Stimulated activated CD8-positive, alpha-beta memory T cell treated with anti-CD3 and anti-CD28 coated beads, Interleukin-12 subunit alpha, Interleukin-12 subunit beta, amount 100 ng/mL, for 4 hours (primary cell): ENCODE measurements around the gene CPEB4.

ENCODE experiments used
- DNase-seq: peaks from one replicate; pipeline ENCODE4 v3.0.0-alpha.2; 2020; ENCODE audit warnings: low read depth

Gene CPEB4

DNA sequence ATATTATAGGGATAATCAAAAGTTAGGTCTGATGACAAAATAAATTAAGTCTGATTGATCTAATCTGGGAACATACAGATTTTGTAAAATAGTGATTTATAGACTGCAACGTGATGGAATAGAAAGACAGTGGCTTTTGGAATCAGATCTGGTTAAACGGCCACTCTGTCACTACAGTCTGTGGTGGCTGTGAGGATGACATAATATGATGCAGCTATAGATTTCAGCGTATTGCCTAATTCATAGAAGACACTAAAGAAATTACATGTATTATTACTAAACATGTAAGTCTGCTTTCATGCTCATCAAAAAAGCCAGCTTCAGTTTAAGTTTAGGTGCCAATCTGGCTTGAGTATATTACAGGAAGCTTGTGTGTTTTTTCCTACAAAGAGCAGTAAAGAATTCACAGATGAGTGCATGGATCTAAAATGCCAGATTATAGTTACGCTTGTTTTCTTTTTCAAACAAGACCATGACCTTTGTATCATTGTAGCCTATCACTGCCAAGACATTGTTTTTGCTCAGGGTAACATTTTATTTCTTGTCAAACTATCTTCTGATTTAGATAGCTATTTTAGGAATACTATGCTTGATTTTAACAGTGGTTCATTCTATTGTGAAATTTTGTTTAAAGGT lies 25.7 kb downstream of the CPEB4 start:
- DNase-seq: no peak

DNA sequence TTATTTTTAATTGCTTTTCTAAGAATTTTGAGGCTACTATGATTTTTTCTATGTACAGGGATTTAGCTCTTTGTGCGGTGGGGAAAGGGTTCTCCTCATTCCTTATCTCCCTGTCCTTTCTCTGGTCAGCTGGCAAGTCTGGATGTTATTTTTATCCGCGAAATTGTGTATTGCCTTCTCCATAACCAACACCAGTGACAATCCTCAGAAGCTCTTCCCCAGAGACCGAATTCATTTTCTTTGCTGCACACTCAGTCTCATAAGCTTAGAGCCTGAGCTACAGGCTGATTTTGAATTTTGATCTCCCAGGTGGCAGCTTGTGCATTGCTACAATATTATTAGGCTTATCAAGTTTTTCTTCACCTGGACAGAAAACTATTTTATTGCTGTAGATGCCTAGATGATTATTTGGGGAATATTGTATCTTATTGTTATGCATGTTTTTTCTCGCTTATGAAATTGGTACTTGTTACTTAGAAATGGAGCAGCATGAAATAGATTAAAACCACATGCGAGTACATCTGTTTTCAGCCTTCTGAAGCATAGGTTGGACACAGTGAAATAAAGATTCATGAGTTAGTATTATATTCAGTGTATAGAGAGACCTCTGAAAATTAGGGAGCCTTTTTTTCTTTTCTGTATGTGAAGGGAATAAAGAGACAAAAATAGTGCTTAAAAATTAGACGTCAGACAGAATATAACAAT lies 27.3 kb downstream of the CPEB4 start:
- no peak for DNase-seq

- DNase-seq: no peak
These were observed 28.1 kb downstream of the CPEB4 start for GRCh38 chr5:173916233-173916632.

DNA sequence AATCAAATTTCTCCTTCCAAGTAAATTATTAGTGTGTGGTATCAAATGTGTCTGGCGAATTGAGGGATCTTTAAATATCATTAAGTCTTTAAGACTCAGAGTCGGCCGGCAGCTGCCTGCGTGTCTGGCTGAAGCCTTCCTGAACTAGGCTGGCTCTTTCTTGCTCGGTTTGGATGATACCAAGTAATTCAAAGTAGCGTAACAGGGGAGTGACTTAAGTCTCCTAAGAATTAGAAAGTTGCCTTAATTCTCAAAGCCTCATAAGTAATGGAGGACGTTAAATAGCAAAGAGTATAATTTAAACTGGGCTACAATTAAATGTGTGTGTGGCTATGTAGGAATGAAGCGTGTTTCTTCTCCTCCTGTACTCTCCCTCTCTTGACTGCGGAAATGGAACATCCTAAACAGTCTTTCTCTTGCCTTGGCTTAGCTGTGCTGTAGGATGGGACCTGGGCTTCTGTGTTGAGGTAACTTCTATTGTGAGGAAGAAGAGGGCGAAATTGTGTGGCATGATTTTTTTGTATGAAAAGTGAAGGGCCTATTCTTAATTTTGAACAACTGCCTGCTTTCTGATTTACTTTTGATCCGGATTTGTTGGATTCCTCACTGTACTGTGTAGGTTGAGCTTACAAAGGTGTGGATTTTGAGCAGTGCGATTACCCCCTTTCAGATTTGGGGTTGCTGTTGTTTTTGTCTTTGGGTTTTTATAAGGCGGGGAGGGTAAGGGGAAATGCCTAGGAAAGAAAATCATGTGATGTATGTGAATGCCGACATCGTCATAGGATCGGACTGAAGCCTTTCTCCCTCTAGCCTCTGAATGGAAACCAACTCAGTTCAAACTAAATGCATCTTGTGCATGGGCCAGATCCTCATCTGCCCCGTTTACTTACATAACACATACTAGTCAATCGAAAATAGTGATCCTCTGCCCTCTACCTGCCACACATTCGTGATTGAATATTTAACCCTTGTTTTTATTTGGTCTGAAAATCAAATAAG lies 29.9 kb downstream of the CPEB4 start:
- peak; percentile 19 for DNase-seq

DNA sequence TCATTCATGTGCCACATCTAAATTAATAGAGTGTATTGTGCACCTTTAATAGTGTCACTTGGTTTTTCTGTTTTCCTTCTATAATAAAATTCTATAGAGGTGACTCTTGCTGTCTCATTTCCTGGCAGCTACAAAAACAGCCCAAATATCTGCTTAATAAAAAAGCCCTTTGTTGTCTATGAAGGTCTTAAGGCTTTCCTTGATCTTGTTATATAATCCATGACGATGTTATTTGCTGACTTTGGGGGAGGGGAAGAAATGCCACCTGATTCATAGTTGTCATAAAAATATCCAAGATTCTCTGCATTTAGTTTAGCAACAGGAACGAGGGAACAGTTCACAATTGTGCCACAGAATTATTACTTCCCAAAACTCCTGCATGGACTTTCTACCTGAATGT lies 31.3 kb downstream of the CPEB4 start:
- no peak for DNase-seq

DNA sequence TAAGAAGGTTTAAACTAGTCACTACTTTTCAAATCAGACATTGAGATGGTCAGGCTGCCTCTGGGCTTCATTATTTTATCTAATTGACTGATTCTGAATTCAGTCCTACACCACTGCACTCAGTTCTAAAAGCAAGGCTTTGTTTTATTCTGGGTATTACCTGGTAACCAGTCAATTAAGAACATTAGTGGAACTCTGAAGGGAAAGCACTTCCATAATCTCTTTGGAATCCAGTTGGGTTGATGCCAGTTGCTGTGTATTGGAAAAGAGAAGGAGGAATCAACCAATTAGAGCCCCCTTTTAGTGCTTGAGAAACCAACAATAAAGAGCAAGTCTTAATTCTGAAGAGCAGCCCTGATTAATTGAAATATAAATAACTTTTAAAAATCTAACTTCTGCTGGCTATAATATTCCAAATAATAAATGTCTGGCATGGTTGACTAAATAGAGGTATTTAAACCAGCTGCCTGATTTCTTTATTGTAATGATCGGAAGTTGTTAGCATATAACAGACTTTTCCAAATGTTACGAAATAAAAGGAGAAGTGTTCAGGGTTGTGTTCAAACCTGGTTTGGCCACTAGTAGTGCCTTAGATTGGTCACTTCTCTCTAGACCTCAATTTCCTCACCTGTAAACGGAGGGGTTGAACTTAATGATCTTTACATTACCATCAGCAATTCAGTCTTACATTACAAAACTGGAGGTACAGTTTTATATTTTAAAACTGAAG lies 32.0 kb downstream of the CPEB4 start:
- DNase-seq: no peak

DNA sequence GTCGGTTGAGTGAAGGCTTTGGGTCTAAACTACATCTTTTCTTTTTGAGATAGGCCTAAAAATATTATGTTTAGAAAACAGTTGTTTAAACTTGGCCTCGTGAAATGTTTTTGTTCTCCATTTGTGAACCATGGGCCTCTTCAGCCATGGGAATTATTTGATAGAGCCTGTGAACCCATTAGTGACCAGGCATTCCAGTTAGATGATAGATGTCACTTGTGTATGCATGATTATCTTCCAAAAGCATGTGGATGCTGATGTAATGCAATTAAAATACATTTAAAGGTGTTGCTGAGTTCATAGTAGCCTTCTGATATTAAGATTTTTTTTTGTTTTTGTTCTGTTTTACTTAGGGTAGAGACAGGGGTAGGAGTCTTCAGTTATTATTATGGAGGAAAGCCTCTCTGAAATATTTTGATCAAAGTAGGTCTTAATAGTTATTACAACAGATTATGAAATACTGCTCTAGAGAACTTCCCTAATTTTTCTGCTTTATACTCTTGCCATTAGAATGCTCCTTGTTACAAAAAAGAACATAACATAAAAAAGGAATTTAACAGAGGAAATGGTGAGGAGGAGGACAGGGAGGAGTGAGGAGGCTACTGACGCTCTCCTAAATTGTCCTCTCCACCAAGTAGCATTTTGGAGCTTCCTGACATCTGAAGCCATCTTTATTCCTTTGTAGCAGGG lies 32.9 kb downstream of the CPEB4 start:
- DNase-seq: no peak

DNA sequence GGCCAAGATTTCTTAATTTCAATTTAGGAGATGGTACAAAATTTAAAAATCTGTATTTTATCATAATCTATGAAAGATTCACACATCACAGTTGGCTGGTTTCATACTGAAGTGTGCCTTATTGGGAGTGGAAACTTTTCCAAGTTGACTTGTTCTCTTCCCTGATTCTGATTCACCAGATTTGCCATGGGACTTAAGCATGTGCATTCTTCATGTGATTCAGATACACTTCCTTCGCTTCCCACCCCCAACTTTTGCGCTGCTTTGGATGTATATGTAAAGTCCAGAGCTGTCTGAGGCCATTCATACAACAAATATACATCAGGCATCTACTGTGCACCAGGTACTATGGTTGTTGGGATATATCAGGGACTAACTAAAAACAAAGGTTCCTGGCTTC lies 34.4 kb downstream of the CPEB4 start:
- no peak for DNase-seq

- DNase-seq: no peak
These were observed 35.3 kb downstream of the CPEB4 start for GRCh38 chr5:173923218-173924095.

DNA sequence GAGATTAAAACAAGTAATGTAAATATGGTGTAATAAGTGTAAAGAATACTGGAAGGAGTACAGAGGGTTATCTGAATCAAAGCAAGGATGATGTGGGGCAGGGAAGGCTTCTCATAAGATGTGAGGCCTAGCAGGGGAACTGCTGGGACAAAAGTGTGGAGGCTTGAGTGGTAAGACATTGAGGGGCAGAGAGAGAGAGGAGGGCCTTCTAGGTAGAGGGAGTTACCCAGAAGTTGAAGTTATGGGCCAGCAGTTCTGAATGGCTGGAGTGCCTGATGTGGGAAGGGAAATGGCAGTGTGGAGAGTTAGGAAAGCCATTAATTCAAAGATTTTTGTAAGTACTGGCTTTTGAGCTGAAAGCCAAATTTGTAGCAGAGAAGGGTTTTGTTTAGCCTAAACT lies 36.8 kb downstream of the CPEB4 start:
- no peak for DNase-seq

DNA sequence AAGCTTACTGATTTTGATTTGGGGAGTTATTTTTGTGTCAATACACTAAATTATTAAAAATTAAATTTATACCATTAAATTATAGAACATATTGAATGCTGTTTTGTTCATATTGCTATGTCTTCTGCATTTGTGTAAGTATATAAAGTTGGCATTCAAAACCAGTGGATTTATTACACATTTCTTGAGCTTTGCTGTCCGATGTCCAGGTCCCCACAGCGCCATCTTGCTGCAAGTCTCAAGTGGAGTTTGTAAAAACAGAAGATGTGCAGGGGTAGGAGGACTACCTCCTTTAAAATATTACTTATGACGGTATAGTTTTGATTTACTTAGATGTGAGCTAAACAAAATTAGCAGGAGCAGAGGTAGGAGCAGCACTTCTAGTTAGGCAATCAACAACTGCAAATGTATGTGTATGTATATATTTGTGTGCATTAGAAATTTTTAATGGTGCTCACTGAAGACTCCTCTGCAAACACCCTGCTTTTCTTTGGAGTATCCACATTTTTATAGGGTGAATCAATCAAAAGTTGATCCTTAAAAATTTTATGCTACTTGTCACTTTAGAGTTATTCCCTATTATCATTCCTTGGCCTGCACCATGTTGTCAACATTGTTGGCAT lies 37.4 kb downstream of the CPEB4 start:
- no peak for DNase-seq

GRCh38 chr5:173926359-173926758 lies 38.2 kb downstream of the CPEB4 start:
- DNase-seq: no peak

DNA sequence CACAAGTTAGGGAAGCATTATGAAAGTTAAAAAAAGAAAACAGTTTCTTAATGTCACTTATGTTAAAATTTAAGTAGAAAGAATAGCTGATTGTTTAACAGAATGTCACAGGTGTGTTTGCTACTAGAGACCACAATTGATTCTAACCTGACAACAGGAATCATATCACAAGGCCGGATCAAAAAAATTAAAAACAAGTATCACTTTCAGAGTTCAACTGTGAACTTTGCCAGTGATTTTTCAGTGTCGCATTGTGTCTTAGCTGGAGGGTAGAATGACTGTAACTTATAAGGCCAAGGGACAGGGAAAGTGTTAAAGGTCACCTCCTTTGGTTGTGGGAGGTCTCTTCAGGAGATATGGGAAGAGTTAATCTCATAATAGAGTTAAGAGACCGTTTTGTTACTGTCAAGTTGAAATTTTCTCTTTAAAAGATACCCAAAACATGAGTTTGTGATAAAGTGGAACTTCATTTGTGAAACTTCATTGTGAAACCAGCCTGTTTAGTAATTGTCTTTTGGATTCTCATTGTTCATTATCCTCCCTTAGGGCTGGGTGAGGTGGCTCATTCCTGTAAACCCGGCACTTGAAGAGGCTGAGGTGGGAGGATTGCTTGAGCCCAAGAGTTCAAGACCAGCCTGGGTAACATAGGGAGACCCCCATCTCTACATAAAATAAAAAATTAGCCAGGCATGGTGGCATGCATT lies 40.9 kb downstream of the CPEB4 start:
- DNase-seq: no peak

- no peak for DNase-seq
These were observed 44.6 kb downstream of the CPEB4 start for GRCh38 chr5:173932695-173933139.

DNA sequence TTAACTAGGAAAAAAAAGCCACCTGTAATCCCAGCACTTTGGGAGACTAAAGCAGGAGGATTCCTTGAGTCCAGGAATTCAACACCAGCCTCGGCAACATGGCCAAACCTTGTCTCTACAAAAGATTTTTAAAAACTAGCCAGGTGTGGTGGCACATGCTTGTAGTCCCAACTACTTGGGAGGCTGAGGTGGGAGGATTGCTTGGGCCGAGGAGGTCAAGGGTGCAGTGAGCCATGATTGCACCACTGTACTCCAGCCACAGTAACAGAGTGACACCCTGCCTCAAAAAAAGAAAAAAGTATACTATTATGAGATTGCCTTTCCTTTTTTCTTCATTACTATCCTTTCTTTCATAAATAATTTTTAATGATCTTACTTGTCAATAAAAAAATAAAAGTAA lies 45.8 kb downstream of the CPEB4 start:
- DNase-seq: no peak

DNA sequence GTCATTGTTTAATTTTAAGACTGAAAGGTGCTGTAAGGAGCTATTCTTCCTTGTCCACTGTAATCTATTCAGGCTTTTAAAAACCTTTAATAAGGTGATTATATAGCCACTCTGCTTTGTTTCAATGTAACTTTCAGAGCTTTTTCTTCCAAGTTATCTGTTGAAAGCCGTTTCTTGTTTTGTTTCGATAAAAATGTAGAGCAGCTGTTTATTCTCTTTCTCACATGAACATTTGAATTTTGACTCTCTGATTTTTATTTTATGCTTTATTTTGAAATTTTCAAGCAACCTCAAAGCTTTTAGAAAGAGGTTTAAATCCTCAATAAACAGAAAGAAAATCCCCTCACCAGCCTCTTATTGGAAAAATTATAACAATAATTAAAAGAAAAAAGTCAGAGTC lies 47.2 kb downstream of the CPEB4 start:
- DNase-seq: no peak

- no peak for DNase-seq
These were observed 52.1 kb downstream of the CPEB4 start for GRCh38 chr5:173940269-173940668.

GRCh38 chr5:173941102-173941501 lies 53.0 kb downstream of the CPEB4 start:
- DNase-seq: no peak

GRCh38 chr5:173941758-173942401 lies 53.7 kb downstream of the CPEB4 start:
- no peak for DNase-seq
